GM12891 (cell line): Measurements from ENCODE around the gene CDH7.

Experiments
- POLR2A ChIP-seq: IDR thresholded peaks from 2 replicates; pipeline ENCODE4 v1.6.1; 2011; ENCODE audit warnings: low read depth, low read length, control low read depth
- POLR2AphosphoS5 ChIP-seq: IDR thresholded peaks from 2 replicates; pipeline ENCODE4 v1.6.1; 2011; ENCODE audit warnings: low read depth, low read length, control low read depth

GRCh38 chr18:65792456-65793074 is 41.8 kb downstream of the CDH7 start:
- TF ChIP-seq POLR2A, result no peak
- TF ChIP-seq POLR2AphosphoS5, result no peak
